A549 (cell line): Measurements from ENCODE around the gene ZNF407. TPM values are rescaled to one million over a fixed set of nuclear protein-coding genes. Genes with fewer than 3 reads are reported as not detected.
A peak's percentile ranks its signal among the peaks of the same experiment; 100 is the strongest.

Experiments
- ATAC-seq, 2 experiments: fragments of 200-7000 bp in 1 of 2; fragments of >200 bp in 1 of 2; cut with Nextera tagmentation in 1 of 2; cut with Tn5 transposase in 1 of 2; 3 replicates each; pipeline versions ENCODE4 v1.8.0 to v1.9.1; 2018 to 2020; ENCODE audit warnings: mild to moderate bottlenecking in 1 of 2, moderate library complexity in 1 of 2
- CTCF ChIA-PET: fragments of 300-600 bp; sonication (Branson Sonifier 250); formaldehyde crosslinking; extraction: SDS; loops from one replicate; lab custom pipeline; 2021; ENCODE audit warnings: antibody characterized with exemption, inconsistent platforms; lab: Yijun Ruan, JAX
- POLR2A ChIA-PET: fragments of 350-600 bp; formaldehyde crosslinking; extraction: SDS; loops from one replicate; lab custom pipeline; 2021; ENCODE audit warnings: antibody characterized with exemption, inconsistent platforms; lab: Yijun Ruan, JAX
- DNase-seq, 2 experiments: peaks; one replicate each; pipeline versions ENCODE4 v3.0.0 to v3.0.0-alpha.2; 2011 to 2016; ENCODE audit warnings: low read depth in 1 of 2, low spot score in 1 of 2
- FAIRE-seq: peaks from 2 replicates; lab custom pipeline; 2011; peaks lifted over from hg19 to GRCh38; lab: Jason Lieb, UNC
- H3K27ac ChIP-seq, 2 experiments: fragments of >200 bp; sonication (Bioruptor Twin); formaldehyde crosslinking; 3 replicates each; pipeline ENCODE4 v1.5.1; 2016 to 2017
- H3K4me1 ChIP-seq: fragments of >200 bp; sonication (Bioruptor Twin); formaldehyde crosslinking; 3 replicates; pipeline ENCODE4 v1.6.1; 2016
- H3K4me2 ChIP-seq: fragments of >200 bp; sonication (Bioruptor Twin); formaldehyde crosslinking; 3 replicates; pipeline ENCODE4 v1.6.1; 2016
- H3K4me3 ChIP-seq: fragments of >200 bp; sonication (Bioruptor Twin); formaldehyde crosslinking; 3 replicates; pipeline ENCODE4 v1.5.1; 2016
- H3K9me3 ChIP-seq: fragments of >200 bp; sonication (Bioruptor Twin); formaldehyde crosslinking; 3 replicates; pipeline ENCODE4 v1.6.1; 2016
- BHLHE40 ChIP-seq: IDR thresholded peaks from 2 replicates; pipeline ENCODE4 v1.6.1; 2012; ENCODE audit warnings: low read depth, low read length, inconsistent platforms
- CBX8 ChIP-seq: fragments of 200-600 bp; sonication (generic); IDR thresholded peaks from 2 replicates; pipeline ENCODE4 v1.6.1; 2016
- CEBPB ChIP-seq, 2 experiments: fragments of >200 bp in 1 of 2; sonication (Bioruptor Twin) in 1 of 2; formaldehyde crosslinking in 1 of 2; IDR thresholded peaks; 2 replicates each; pipeline ENCODE4 v1.6.1; 2012 to 2016
- CHD4 ChIP-seq: fragments of 200-600 bp; sonication (generic); IDR thresholded peaks from 2 replicates; pipeline ENCODE4 v1.6.1; 2016; ENCODE audit warnings: antibody characterized with exemption, mild to moderate bottlenecking, borderline replicate concordance
- FOXS1 ChIP-seq: fragments of 250-450 bp; sonication (Bioruptor Pico); IDR thresholded peaks from 2 replicates; pipeline ENCODE4 v1.5.0; 2020; ENCODE audit warnings: mild to moderate bottlenecking, moderate library complexity
- GATA3 ChIP-seq: IDR thresholded peaks from 2 replicates; pipeline ENCODE4 v1.6.1; 2012; ENCODE audit warnings: borderline replicate concordance
- HOXA7 ChIP-seq: fragments of 250-450 bp; sonication (Bioruptor Pico); IDR thresholded peaks from 2 replicates; pipeline ENCODE4 v1.5.0; 2020; ENCODE audit warnings: mild to moderate bottlenecking, moderate library complexity
- HOXB13 ChIP-seq: fragments of 250-450 bp; sonication (Bioruptor Pico); IDR thresholded peaks from 2 replicates; pipeline ENCODE4 v1.5.0; 2020; ENCODE audit warnings: low read depth, mild to moderate bottlenecking, moderate library complexity
- HOXB5 ChIP-seq: fragments of 250-450 bp; sonication (Bioruptor Pico); IDR thresholded peaks from 2 replicates; pipeline ENCODE4 v1.5.0; 2020; ENCODE audit warnings: mild to moderate bottlenecking, moderate library complexity
- JUNB ChIP-seq: fragments of >200 bp; sonication (Bioruptor Twin); formaldehyde crosslinking; IDR thresholded peaks from 2 replicates; pipeline ENCODE4 v1.6.1; 2016
- KDM1A ChIP-seq: fragments of 200-600 bp; sonication (generic); IDR thresholded peaks from 2 replicates; pipeline ENCODE4 v1.6.1; 2016; ENCODE audit warnings: low read depth, mild to moderate bottlenecking
- MAZ ChIP-seq: fragments of 150-350 bp; IDR thresholded peaks from 2 replicates; pipeline ENCODE4 v1.6.1; 2014; ENCODE audit warnings: antibody characterized with exemption, low read depth, low read length, borderline replicate concordance
- MYC ChIP-seq: IDR thresholded peaks from 2 replicates; pipeline ENCODE4 v1.6.1; 2012; ENCODE audit warnings: mild to moderate bottlenecking, inconsistent platforms, low read length, improper control_type of control experiment, borderline replicate concordance
- NFE2L2 ChIP-seq: fragments of 150-350 bp; conservative IDR thresholded peaks from 2 replicates; pipeline ENCODE4 v1.6.1; 2014; ENCODE audit warnings: low read length
- NR3C1 ChIP-seq: fragments of >200 bp; sonication (Bioruptor Twin); formaldehyde crosslinking; IDR thresholded peaks from 3 replicates; pipeline ENCODE4 v1.6.1; 2017
- PHF8 ChIP-seq: fragments of 200-600 bp; sonication (generic); IDR thresholded peaks from 2 replicates; pipeline ENCODE4 v1.6.1; 2016; ENCODE audit warnings: low read depth, mild to moderate bottlenecking, antibody characterized with exemption, moderate library complexity, borderline replicate concordance
- POLR2A ChIP-seq: IDR thresholded peaks from 2 replicates; pipeline ENCODE4 v1.6.1; 2012; ENCODE audit warnings: mild to moderate bottlenecking, low read length
- POLR2AphosphoS2 ChIP-seq: conservative IDR thresholded peaks from 2 replicates; pipeline ENCODE4 v1.6.1; 2012; ENCODE audit warnings: low read length, improper control_type of control experiment, inconsistent platforms
- RAD21 ChIP-seq, 2 experiments: fragments of >200 bp in 1 of 2; sonication (Bioruptor Twin) in 1 of 2; formaldehyde crosslinking in 1 of 2; IDR thresholded peaks in 1 of 2; conservative IDR thresholded peaks in 1 of 2; 2 replicates in 1 of 2; 3 replicates in 1 of 2; pipeline ENCODE4 v1.6.1; 2012 to 2018; ENCODE audit warnings: inconsistent platforms in 1 of 2
- RARB ChIP-seq: fragments of 250-450 bp; sonication (Bioruptor Pico); IDR thresholded peaks from 2 replicates; pipeline ENCODE4 v1.8.0; 2021; ENCODE audit warnings: mild to moderate bottlenecking, moderate library complexity
- RNF2 ChIP-seq: fragments of 200-600 bp; sonication (generic); IDR thresholded peaks from 2 replicates; pipeline ENCODE4 v1.6.1; 2016; ENCODE audit warnings: low read depth, mild to moderate bottlenecking, antibody characterized with exemption, moderate library complexity, borderline replicate concordance
- TP53 ChIP-seq: fragments of 250-450 bp; sonication (Bioruptor Pico); IDR thresholded peaks from 2 replicates; pipeline ENCODE4 v1.5.0; 2021; ENCODE audit warnings: mild to moderate bottlenecking, moderate library complexity
- ZFP36 ChIP-seq: fragments of 450-650 bp; IDR thresholded peaks from 2 replicates; pipeline ENCODE4 v1.6.1; 2014; ENCODE audit warnings: borderline replicate concordance; ENCODE audit not compliant: partially characterized antibody
- ZNF302 ChIP-seq: fragments of 250-450 bp; sonication (Bioruptor Pico); IDR thresholded peaks from 2 replicates; pipeline ENCODE4 v1.9.0; 2021; ENCODE audit warnings: inconsistent platforms, mild to moderate bottlenecking, moderate library complexity
- WGBS: methylation state at CpG from one replicate; pipeline ENCODE4 v1.1.6; 2017; ENCODE audit errors: missing lambda C conversion rate; 5-methylcytosine and 5-hydroxymethylcytosine counted together
- polyA plus RNA-seq, 4 experiments: library from polyadenylated mRNA; depleted of rRNA in 3 of 4; stranded (reverse); fragments of >200 nt; fragmentation: RNase III in 1 of 4; extraction: RNeasy Plus Mini Kit Qiagen cat#74134 plus additional on column Dnase treatment in 1 of 4; gene quantifications; 2 replicates in 3 of 4; 3 replicates in 1 of 4; pipeline ENCODE4 v1.2.3, GENCODE V29; 2011 to 2017
- TF ChIP-seq, protein P1 (sequence below): fragments of 250-450 bp; sonication (Bioruptor Pico); IDR thresholded peaks from 2 replicates; pipeline ENCODE4 v1.5.0; 2020; ENCODE audit warnings: low read depth, mild to moderate bottlenecking, moderate library complexity
- TF ChIP-seq, protein P2 (sequence below): fragments of 150-350 bp; IDR thresholded peaks from 2 replicates; pipeline ENCODE4 v1.6.1; 2014; ENCODE audit warnings: low read depth, mild to moderate bottlenecking, low read length
- TF ChIP-seq, protein P3 (sequence below): fragments of >200 bp; sonication (Bioruptor Twin); formaldehyde crosslinking; IDR thresholded peaks from 3 replicates; pipeline ENCODE4 v1.5.1; 2016
- TF ChIP-seq, protein P4 (sequence below): fragments of 450-650 bp; IDR thresholded peaks from 2 replicates; pipeline ENCODE4 v1.6.1; 2014; ENCODE audit warnings: antibody characterized with exemption

The ZNF407 gene
- polyA plus RNA-seq, 2 of the 4 experiments (the other 2 are of a cell fraction): 2.5 to 3.0 TPM

DNA sequence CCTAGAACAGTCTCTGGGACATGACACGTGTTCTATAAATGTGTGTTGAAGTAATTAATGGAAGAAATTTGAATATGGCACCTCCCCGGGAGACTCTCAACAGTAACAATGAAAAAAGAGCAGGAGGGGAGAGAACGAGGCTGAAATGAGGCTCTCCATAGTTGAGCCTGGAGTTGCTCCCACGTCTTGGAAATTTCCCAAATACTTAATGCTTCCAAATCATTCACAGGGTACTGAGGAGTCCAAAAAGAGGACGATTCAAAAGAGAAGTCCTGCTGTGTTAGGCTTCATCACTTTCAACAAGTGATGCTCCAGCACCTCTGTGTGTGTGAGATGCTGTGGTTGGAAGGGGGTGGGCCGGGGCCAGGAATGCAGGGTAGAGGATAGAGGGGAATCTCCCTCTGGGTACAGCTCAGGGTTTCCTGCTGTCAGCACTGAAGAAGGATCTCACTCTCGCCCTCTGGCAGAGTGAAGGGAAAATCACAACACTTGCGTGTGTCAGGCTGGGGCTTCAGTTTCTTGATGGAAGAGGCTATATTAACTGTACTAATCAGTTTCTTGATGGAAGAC lies 18.1 kb upstream of the ZNF407 start:
- H3K9me3 ChIP-seq: no peaks in the 10 kb centered on the region
- H3K27ac ChIP-seq: no peak overlapping the region
- no peaks in the 10 kb centered on the region for H3K4me1 ChIP-seq
- no peak for FAIRE-seq
- no peak for DNase-seq
- no peak overlapping the region for H3K4me3 ChIP-seq
- H3K4me2 ChIP-seq: no peak overlapping the region
- ChIA-PET CTCF (interaction anchor here (1.6 kb wide), 1 partner anchor 28 kb away, joined by 5 read pairs; no protein-coding TSS in a partner anchor), POLR2A (interaction anchor here (0.6 kb wide), 1 partner anchor 11 kb away, joined by 4 read pairs; no protein-coding TSS in a partner anchor)
- TF ChIP-seq RAD21 (conservative IDR thresholded peaks at IDR 0.05 in 1 of 2, IDR thresholded peaks at IDR 0.05 in 1 of 2): no peak
- TF ChIP-seq, protein P1, sequence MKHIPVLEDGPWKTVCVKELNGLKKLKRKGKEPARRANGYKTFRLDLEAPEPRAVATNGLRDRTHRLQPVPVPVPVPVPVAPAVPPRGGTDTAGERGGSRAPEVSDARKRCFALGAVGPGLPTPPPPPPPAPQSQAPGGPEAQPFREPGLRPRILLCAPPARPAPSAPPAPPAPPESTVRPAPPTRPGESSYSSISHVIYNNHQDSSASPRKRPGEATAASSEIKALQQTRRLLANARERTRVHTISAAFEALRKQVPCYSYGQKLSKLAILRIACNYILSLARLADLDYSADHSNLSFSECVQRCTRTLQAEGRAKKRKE (CRISPR knock-in tag): no peak
- TF ChIP-seq FOXS1: no peak
- TF ChIP-seq, protein P2, sequence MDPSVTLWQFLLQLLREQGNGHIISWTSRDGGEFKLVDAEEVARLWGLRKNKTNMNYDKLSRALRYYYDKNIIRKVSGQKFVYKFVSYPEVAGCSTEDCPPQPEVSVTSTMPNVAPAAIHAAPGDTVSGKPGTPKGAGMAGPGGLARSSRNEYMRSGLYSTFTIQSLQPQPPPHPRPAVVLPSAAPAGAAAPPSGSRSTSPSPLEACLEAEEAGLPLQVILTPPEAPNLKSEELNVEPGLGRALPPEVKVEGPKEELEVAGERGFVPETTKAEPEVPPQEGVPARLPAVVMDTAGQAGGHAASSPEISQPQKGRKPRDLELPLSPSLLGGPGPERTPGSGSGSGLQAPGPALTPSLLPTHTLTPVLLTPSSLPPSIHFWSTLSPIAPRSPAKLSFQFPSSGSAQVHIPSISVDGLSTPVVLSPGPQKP: no peak
- TF ChIP-seq GATA3: no peak
- TF ChIP-seq MAZ: no peak
- no peak for TF ChIP-seq ZNF302
- TF ChIP-seq PHF8: no peak
- TF ChIP-seq HOXA7 (CRISPR knock-in tag): no peak
- TF ChIP-seq, protein P3, sequence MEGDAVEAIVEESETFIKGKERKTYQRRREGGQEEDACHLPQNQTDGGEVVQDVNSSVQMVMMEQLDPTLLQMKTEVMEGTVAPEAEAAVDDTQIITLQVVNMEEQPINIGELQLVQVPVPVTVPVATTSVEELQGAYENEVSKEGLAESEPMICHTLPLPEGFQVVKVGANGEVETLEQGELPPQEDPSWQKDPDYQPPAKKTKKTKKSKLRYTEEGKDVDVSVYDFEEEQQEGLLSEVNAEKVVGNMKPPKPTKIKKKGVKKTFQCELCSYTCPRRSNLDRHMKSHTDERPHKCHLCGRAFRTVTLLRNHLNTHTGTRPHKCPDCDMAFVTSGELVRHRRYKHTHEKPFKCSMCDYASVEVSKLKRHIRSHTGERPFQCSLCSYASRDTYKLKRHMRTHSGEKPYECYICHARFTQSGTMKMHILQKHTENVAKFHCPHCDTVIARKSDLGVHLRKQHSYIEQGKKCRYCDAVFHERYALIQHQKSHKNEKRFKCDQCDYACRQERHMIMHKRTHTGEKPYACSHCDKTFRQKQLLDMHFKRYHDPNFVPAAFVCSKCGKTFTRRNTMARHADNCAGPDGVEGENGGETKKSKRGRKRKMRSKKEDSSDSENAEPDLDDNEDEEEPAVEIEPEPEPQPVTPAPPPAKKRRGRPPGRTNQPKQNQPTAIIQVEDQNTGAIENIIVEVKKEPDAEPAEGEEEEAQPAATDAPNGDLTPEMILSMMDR: no peak
- no peak for TF ChIP-seq KDM1A
- no peak for TF ChIP-seq CEBPB (IDR thresholded peaks at IDR 0.05)
- no peak for TF ChIP-seq RNF2
- ATAC-seq: 0 out of 6 replicates have a peak, but pooled peaks of 1 of the 2 experiments have one; percentile 43
- WGBS: 5% methylated on average over 8 of the region's 8 CpGs

DNA sequence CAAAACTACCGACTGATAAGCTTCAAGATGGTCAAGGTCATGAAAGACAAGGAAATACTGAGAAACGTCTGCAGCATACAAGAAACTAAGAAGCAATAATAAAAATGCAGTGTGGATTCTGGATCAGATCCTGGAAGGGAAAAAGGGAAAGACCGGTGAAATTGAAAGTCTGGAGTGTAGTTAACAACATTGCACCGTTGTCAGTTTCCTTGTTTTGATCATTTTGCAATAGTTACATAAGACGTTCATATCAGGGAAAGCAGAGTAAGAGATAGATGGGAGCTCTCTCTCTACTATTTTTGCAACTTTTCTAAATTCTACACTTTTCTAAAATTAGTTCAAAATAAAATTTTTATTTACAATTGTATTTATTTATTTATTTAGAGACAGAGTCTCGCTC lies 15.0 kb upstream of the ZNF407 start:
- ChIA-PET CTCF (interaction anchor here (1.2 kb wide), 1 partner anchor 9 kb away, joined by 4 read pairs; no protein-coding TSS in a partner anchor), POLR2A (no interaction called here)
- no peaks in the 10 kb centered on the region for H3K4me1 ChIP-seq
- H3K4me2 ChIP-seq: no peak overlapping the region
- H3K4me3 ChIP-seq: no peak overlapping the region
- H3K9me3 ChIP-seq: no peaks in the 10 kb centered on the region
- ATAC-seq: no peak
- H3K27ac ChIP-seq: no peak overlapping the region
- TF ChIP-seq JUNB: no peak
- TF ChIP-seq POLR2A: no peak
- TF ChIP-seq HOXA7 (CRISPR knock-in tag): no peak
- no peak for TF ChIP-seq TP53 (CRISPR knock-in tag)
- TF ChIP-seq BHLHE40: no peak
- no peak for TF ChIP-seq HOXB5 (CRISPR knock-in tag)
- no peak for TF ChIP-seq CHD4
- no peak for TF ChIP-seq CBX8
- 37% methylated on average over 6 of the region's 6 CpGs for WGBS
- DNase-seq: no peak
- no peak for FAIRE-seq

DNA sequence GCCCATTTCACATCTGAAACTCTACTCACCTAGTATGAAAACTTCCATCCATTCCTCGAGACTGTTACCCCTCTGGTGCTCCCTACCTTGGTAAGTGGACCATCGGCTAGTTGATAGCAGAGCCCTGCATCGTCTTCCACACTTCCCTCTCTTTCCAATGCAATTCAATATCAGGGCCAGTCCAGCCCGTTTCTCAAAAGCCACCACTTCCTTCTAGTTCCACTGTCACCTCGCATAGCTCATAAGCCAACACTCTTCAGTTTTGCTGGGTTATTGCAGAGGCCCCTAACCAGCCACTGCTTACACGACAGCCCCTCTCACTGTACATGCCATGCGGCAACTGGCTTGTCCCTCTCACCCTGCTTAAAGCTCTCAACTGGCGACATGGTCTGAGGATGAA lies 10.2 kb upstream of the ZNF407 start:
- Histone ChIP-seq H3K9me3 (no peaks in the 10 kb centered on the region), H3K4me3 (no peak overlapping the region), H3K27ac (no peak overlapping the region), H3K4me2 (no peak overlapping the region), H3K4me1 (no peaks in the 10 kb centered on the region)
- no peak for FAIRE-seq
- CTCF ChIA-PET: no interaction called here
- POLR2A ChIA-PET: no interaction called here
- 30% methylated on average over 8 of the region's 8 CpGs for WGBS
- no peak for ATAC-seq
- DNase-seq: no peak
- TF ChIP-seq ZFP36 (no peak), NR3C1 (no peak), HOXB5 (CRISPR knock-in tag) (no peak), CHD4 (no peak), ZNF302 (no peak), NFE2L2 (no peak), RARB (no peak), GATA3 (no peak), TP53 (CRISPR knock-in tag) (no peak), MYC (no peak), POLR2AphosphoS2 (no peak), HOXB13 (no peak)
- TF ChIP-seq, protein P4, sequence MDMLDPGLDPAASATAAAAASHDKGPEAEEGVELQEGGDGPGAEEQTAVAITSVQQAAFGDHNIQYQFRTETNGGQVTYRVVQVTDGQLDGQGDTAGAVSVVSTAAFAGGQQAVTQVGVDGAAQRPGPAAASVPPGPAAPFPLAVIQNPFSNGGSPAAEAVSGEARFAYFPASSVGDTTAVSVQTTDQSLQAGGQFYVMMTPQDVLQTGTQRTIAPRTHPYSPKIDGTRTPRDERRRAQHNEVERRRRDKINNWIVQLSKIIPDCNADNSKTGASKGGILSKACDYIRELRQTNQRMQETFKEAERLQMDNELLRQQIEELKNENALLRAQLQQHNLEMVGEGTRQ: no peak
- TF ChIP-seq, protein P3: no peak
